EL (cell line): ENCODE results near the gene NTM.
A peak's percentile ranks its signal among the peaks of the same experiment; 100 is the strongest.

ENCODE experiments used
- DNase-seq: peaks from one replicate; pipeline ENCODE4 v3.0.0-alpha.2; 2016

The NTM gene

GRCh38 chr11:131373756-131374155, 3.3 kb downstream of the NTM start:
- no peak for DNase-seq

GRCh38 chr11:131375421-131375820, 5.0 kb downstream of the NTM start:
- no peak for DNase-seq

- DNase-seq, result no peak
These were observed 5.5 kb downstream of the NTM start for GRCh38 chr11:131375915-131376314.

DNA sequence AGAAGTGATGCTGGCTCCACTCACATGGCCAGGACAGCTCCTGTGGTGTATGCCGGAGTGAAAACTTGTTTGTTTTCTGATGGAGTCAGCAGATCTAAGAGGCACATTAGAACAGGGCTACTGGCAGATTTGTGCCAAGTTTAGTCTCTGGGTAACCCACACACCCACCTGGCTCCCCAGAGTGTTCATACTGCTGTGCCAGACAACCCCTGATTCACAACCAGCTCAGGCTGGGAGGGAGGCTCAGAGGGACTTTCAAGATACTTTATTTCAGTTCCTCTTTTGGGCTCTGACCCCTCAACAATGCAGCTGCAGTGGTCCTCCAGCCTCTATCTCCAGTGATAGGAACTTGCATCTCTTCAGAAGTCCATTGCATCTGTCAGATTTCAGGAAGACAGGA, 8.5 kb downstream of the NTM start:
- no peak for DNase-seq

DNA sequence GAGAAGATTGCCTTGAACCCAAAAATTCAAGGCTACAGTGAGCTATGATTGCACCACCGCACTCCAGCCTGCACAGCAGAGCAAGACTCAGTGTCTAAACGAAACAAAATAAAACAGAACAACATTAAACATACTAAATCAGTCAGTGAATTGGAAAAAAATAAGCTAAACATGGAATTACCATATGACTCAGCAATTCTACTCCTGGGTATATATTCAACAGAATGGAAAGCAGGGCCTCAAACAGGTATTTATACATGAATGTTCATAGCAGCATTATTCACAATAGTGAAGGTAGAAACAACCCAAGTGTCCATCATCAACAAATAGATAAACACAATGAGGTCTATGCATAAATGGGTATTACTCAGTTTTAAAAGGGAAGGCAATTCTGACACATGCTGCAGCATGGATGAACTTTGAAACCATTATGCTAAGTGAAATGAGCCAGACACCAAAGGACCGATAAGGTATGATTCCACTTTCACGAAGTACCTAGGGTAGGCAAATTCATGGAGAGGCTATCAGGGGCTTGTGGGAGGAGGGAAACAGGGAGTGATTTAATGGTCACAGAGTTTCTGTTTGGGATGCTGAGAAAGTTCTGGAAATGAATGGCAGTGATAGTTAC, 15.5 kb downstream of the NTM start:
- no peak for DNase-seq

GRCh38 chr11:131386408-131386807, 16.0 kb downstream of the NTM start:
- no peak for DNase-seq

GRCh38 chr11:131388030-131388429, 17.6 kb downstream of the NTM start:
- no peak for DNase-seq

- DNase-seq, result no peak
These were observed 19.2 kb downstream of the NTM start for GRCh38 chr11:131389582-131389981.

DNA sequence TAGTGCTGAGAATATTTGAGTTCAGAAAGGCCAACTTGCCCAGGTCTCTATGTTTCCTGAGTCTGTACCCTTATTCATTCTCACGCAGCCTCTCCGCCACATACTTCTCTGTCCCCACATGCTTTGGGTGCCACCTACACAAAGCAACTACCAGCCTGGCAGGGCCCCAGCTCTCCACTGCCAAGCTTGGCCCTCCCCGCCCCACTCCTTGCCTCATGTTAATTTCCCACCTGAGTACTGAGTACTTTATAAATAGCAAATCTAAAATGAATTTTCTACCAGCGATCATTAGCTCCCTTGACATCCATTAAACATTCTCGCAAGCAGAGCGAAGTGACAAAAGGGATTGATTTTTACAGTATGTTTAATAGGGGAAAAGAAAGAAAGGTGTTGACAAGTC, 20.8 kb downstream of the NTM start:
- DNase-seq, result no peak

DNA sequence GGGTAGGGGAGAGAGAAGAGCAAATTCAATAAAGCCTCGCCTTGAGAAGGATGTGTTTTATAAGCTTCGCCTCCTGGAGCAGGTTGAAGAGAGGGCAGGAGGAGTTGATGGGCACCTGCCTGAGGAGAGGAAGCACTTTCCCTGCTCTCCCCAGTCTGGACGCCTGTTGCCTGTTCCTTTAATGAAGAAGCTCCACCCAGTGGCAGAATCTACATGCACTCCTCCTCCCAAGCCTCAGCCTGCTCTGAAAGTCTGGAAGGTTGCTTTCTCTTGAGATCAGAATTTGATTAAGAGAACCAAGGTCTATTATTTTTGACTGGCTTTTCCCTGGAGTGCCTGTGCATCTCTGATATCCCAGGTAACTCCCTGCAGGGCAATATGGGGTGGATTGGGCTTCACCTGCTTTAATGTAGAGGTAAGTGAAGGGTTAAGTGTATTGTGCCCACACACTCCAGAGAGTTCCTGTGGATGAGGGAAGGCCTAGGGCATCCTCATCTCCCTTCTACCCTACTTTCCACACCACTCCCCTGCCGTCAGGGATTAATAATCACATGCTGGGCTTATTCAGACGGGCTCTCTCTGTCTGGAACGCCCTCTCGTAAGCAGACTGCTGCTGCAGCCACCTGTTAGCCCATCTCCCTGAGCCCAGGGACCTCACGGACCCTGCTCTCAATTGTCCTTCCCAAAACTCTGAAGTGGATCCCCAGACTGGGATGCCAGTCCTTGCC, 22.3 kb downstream of the NTM start:
- DNase-seq, result peak; percentile 5

- no peak for DNase-seq
These were observed 23.3 kb downstream of the NTM start for GRCh38 chr11:131393691-131394090.

- DNase-seq, result no peak
These were observed 27.3 kb downstream of the NTM start for GRCh38 chr11:131397675-131398074.

GRCh38 chr11:131402040-131402439, 31.6 kb downstream of the NTM start:
- DNase-seq, result no peak

DNA sequence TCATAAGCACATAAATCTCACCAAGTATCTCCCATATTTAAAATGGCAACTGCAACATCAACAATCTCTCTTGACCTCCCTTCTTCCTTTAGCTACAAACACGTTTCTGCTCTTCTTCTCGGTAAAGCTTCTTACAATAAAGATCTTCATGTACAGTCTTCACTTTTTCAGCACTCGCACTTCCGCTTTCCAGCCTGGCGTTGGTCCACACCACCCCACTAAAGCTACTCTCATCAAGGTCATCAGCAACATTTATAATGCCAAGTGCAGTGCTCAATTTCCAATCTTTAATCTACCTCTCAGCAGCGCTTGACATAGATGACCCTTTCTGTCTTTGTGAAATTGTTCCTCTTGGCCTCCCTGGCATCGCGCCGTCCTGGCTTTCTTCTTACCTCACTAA, 33.6 kb downstream of the NTM start:
- no peak for DNase-seq

DNA sequence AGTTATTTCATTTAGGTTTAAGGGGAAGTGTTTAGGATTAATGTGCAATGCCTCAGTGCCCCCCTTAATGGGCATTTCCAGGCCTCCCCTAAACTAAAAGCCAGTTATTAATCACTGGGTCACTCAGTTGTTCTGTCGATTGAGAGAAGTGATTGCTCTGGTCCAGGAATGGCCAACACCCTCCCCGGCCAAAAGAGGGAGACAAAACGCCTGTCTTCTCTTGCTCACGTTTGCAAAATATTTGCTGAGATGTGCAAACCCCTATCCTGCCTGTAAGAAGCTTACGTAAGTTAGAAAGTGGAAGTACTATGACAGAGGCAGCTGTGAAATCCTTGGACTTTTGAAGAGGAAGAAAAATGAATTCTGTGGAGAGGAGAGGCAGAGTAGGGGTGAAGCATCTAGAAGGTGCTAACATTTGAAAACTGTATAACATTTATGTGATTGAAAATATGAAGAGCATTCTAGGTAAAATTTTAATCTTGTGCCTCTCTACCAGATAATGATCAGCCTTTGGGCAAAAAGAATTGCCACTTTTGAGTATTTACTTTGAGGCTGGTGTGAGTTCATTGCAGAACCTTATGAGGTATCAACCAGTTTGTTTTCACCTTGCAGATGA, 37.7 kb downstream of the NTM start:
- DNase-seq, result peak; percentile 41

- no peak for DNase-seq
These were observed 38.9 kb downstream of the NTM start for GRCh38 chr11:131409345-131409744.

DNA sequence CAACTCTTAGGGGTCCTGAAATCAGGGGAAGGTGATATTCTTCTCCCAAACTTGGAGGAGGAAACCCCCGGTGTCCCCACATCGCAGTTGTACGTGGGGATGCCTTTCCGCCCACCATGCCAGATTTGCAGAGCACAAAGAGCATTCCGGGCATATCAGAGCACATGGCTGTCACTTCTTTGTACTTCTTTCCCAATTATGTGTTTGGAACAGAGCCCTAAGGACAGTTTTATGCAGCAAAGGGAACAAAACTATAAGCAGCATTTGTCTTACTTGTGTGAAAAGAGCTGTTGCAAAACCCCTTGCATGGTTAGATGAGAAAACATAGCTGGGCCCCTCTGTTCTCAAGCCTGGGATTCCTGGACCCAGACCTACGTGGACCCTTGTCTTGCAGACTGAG, 41.2 kb downstream of the NTM start:
- DNase-seq, result no peak

GRCh38 chr11:131412061-131412460, 41.6 kb downstream of the NTM start:
- DNase-seq, result no peak

DNA sequence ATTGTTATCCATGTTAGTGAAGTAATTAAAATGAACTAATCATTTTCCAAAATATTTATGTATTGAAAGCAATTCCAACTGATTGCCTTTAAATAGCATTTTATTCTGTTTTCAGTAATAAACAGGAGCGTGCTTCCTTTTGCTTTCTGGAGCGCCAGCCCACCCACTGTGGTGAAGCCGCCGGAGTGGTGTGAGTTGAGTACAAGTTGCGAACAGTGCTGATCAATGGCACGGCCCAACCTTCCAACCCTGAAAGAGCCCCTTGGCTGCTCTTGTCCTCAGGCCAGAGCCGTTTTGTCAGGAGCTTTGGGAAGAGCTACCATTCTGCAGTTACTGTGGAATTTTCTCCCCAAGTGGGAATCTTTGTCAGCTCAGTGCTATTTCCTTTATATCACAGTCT, 42.8 kb downstream of the NTM start:
- DNase-seq, result no peak

DNA sequence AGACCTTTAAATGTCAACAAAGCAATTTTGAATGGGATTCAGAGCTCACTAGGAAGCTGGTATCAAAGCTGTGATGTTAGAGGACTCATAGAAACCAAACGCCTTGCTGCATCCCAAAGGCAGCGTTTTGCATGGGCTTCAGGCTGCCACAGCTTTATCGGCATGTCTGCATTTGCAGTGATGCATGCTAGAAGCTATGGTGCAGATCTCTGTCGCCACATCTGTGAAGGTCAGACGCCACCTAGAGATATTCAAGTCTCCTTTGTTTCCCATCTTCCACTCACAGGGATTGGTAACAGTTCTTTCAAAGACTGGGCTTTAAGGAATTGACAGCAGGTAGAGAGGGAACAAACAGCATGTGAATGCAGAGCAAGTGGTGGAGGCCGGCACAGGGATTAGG, 47.8 kb downstream of the NTM start:
- DNase-seq, result no peak

GRCh38 chr11:131421066-131421855, 50.8 kb downstream of the NTM start:
- DNase-seq, result no peak

DNA sequence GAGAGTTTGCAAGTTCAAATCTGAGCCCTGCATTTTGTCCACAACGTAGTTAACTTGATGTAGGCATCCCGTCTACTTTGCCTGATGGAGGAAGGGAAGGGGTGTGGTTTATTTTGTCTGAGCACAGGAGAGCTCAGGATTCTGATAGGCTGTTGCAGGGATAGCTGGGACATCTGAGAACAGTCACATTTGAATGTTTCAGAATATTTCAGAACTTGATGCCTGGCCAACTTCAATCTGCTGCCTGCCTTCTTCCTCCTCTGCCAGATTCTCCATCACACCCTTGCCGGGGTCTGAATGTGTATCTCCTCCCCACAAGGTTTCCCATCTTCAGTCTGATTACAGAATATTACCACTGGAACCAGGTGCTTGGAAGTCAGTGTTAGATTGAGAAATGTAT, 51.6 kb downstream of the NTM start:
- no peak for DNase-seq

GRCh38 chr11:131422496-131422895, 52.1 kb downstream of the NTM start:
- DNase-seq, result no peak

DNA sequence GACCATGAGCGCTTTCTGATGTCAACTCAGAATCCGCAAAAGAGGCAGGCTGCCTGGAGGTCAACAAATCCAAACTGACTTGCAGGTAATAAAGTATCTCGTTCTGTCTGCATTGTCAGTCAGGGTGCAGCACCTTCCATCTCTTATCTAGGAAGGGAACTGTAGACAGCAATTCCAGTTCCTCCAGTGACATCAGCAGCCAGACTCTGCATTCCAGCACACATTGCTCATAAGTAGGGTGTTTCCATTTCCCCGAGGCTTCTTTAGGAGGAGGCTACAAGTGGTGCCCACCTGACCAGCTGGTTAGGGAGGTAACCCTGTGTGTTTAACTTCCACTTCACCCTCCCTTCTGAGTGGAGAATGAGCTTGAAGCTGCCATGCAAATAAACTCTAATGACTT, 53.3 kb downstream of the NTM start:
- DNase-seq, result peak; percentile 13
